K562 (cell line): Measurements from ENCODE around the gene NENF. TPM values are rescaled to one million over a fixed set of nuclear protein-coding genes. Genes with fewer than 3 reads are reported as not detected.
A peak's percentile ranks its signal among the peaks of the same experiment; 100 is the strongest.

Experiments used
- BRCA1 ChIP-seq, 2 experiments: fragments of 450-650 bp in 1 of 2; sonication (generic) in 1 of 2; formaldehyde crosslinking in 1 of 2; IDR thresholded peaks; 2 replicates each; pipeline versions ENCODE4 v1.5.0 to v1.6.1; 2017 to 2020; ENCODE audit warnings: mild to moderate bottlenecking in 1 of 2, missing genetic modification reagents in 1 of 2
- DDX20 ChIP-seq: fragments of 450-650 bp; IDR thresholded peaks from 2 replicates; pipeline ENCODE4 v1.6.1; 2016; ENCODE audit warnings: missing genetic modification characterization, low read depth, mild to moderate bottlenecking, missing compliant biosample characterization, moderate library complexity
- EZH2 ChIP-seq: IDR thresholded peaks from 2 replicates; pipeline ENCODE4 v1.6.1; 2012; ENCODE audit warnings: low read depth, mild to moderate bottlenecking, inconsistent platforms, low read length, borderline replicate concordance
- KAT8 ChIP-seq: fragments of 450-650 bp; IDR thresholded peaks from 2 replicates; pipeline ENCODE4 v1.6.1; 2016; ENCODE audit warnings: low read depth, mild to moderate bottlenecking
- MTA2 ChIP-seq: fragments of 450-650 bp; IDR thresholded peaks from 2 replicates; pipeline ENCODE4 v1.6.1; 2016; ENCODE audit warnings: low read depth
- MXD1 ChIP-seq: fragments of 250-450 bp; sonication (Bioruptor Pico); IDR thresholded peaks from 2 replicates; pipeline ENCODE4 v1.8.0; 2021; ENCODE audit warnings: borderline replicate concordance, mild to moderate bottlenecking, moderate library complexity; ENCODE audit not compliant: poor library complexity, severe bottlenecking
- PML ChIP-seq: IDR thresholded peaks from 2 replicates; pipeline ENCODE4 v1.6.1; 2012; ENCODE audit warnings: low read length, inconsistent platforms
- PPARD ChIP-seq: fragments of 250-450 bp; sonication (Bioruptor Pico); IDR thresholded peaks from 2 replicates; pipeline ENCODE4 v1.8.0; 2022; ENCODE audit warnings: inconsistent platforms, mild to moderate bottlenecking, moderate library complexity
- RBM25 ChIP-seq: fragments of 200-400 bp; formaldehyde crosslinking; IDR thresholded peaks from 2 replicates; pipeline ENCODE4 v1.6.1; 2018; ENCODE audit warnings: low read length, low read depth, moderate library complexity; ENCODE audit not compliant: severe bottlenecking
- STAT5A ChIP-seq: IDR thresholded peaks from 2 replicates; pipeline ENCODE4 v1.6.1; 2012; ENCODE audit warnings: low read length, inconsistent platforms, borderline replicate concordance
- TAF7 ChIP-seq: fragments of 450-650 bp; IDR thresholded peaks from 2 replicates; pipeline ENCODE4 v1.6.1; 2016; ENCODE audit warnings: missing genetic modification characterization, missing compliant biosample characterization
- TARDBP ChIP-seq: fragments of 450-650 bp; IDR thresholded peaks from 2 replicates; pipeline ENCODE4 v1.6.1; 2016
- YY1 ChIP-seq, 3 experiments: IDR thresholded peaks; 2 replicates each; pipeline ENCODE4 v1.6.1; 2011; ENCODE audit warnings: low read length in 2 of 3, mild to moderate bottlenecking in 2 of 3, moderate library complexity in 2 of 3, borderline replicate concordance in 1 of 3, control low read depth in 1 of 3, low read depth in 1 of 3; ENCODE audit not compliant: insufficient read depth in 3 of 3, insufficient replicate concordance in 2 of 3, control insufficient read depth in 1 of 3, insufficient read length in 1 of 3; ENCODE audit errors: extremely low read depth in 1 of 3
- ZNF12 ChIP-seq: sonication (generic); formaldehyde crosslinking; IDR thresholded peaks from 2 replicates; pipeline ENCODE4 v1.4.0; 2020; ENCODE audit warnings: mild to moderate bottlenecking, missing genetic modification reagents
- polyA plus RNA-seq, 8 experiments: library from polyadenylated mRNA; depleted of rRNA in 4 of 8; stranded (reverse) in 5 of 8; unstranded in 3 of 8; fragments of >200 nt; fragmentation: Nextera tagmentation in 2 of 8; fragmentation: Illumina TruSeq in 1 of 8; extraction: Ambion mirVana in 2 of 8; extraction: Trizol in 1 of 8; gene quantifications; 2 replicates each; pipeline versions ENCODE4 v1.2.1 to v1.2.3, GENCODE V29; 2011 to 2014; ENCODE audit warnings: inconsistent platforms in 1 of 8, missing spikeins in 1 of 8
- total RNA-seq, 7 experiments: library from RNA; depleted of rRNA in 6 of 7; stranded (reverse); fragments of >200 nt in 6 of 7; fragmentation: Illumina TruSeq in 2 of 7; extraction: Trizol in 2 of 7; gene quantifications; 2 replicates each; pipeline versions ENCODE4 v1.2.1 to v1.2.3, GENCODE V29; 2011 to 2021; ENCODE audit warnings: low replicate concordance in 1 of 7
- TF ChIP-seq, protein P1 (sequence below), 2 experiments: fragments of 450-650 bp; IDR thresholded peaks; 2 replicates each; pipeline ENCODE4 v1.6.1; 2016
- TF ChIP-seq, protein P2 (sequence below): fragments of 450-650 bp; IDR thresholded peaks from 2 replicates; pipeline ENCODE4 v1.7.1; 2018; ENCODE audit warnings: mild to moderate bottlenecking, low read depth; ENCODE audit not compliant: partially characterized antibody

The NENF gene
- total and polyA plus RNA-seq, 9 of the 15 experiments (the other 6 are each of a cell fraction or from before 2014, with no cell fraction given), result 6.1 to 100 (median 72.8) TPM

- TF ChIP-seq BRCA1 (IDR thresholded peaks at IDR 0.05) (no peak), BRCA1 (CRISPR knock-in tag; IDR thresholded peaks at IDR 0.05) (no peak), EZH2 (no peak), PPARD (CRISPR knock-in tag) (no peak), ZNF12 (no peak), KAT8 (no peak), RBM25 (no peak), DDX20 (tag) (no peak), YY1 (IDR thresholded peaks at IDR 0.05; ENCODE audit: borderline replicate concordance in 1 of 3, control insufficient read depth in 1 of 3, extremely low read depth in 1 of 3, insufficient read depth in 3 of 3, insufficient read length in 1 of 3, insufficient replicate concordance in 2 of 3, low read depth in 1 of 3, low read length in 2 of 3) (no peak), MTA2 (no peak), TARDBP (no peak), STAT5A (no peak), PML (no peak), MXD1 (CRISPR knock-in tag) (no peak), TAF7 (tag) (peak; percentile 55; the same call in 1 of the 2 replicates)
- TF ChIP-seq, protein P1, sequence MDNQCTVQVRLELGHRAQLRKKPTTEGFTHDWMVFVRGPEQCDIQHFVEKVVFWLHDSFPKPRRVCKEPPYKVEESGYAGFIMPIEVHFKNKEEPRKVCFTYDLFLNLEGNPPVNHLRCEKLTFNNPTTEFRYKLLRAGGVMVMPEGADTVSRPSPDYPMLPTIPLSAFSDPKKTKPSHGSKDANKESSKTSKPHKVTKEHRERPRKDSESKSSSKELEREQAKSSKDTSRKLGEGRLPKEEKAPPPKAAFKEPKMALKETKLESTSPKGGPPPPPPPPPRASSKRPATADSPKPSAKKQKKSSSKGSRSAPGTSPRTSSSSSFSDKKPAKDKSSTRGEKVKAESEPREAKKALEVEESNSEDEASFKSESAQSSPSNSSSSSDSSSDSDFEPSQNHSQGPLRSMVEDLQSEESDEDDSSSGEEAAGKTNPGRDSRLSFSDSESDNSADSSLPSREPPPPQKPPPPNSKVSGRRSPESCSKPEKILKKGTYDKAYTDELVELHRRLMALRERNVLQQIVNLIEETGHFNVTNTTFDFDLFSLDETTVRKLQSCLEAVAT (IDR thresholded peaks at IDR 0.05), result 0 out of 4 replicates have a peak, but pooled peaks of 1 of the 2 experiments have one; percentile 29
- TF ChIP-seq, protein P2, sequence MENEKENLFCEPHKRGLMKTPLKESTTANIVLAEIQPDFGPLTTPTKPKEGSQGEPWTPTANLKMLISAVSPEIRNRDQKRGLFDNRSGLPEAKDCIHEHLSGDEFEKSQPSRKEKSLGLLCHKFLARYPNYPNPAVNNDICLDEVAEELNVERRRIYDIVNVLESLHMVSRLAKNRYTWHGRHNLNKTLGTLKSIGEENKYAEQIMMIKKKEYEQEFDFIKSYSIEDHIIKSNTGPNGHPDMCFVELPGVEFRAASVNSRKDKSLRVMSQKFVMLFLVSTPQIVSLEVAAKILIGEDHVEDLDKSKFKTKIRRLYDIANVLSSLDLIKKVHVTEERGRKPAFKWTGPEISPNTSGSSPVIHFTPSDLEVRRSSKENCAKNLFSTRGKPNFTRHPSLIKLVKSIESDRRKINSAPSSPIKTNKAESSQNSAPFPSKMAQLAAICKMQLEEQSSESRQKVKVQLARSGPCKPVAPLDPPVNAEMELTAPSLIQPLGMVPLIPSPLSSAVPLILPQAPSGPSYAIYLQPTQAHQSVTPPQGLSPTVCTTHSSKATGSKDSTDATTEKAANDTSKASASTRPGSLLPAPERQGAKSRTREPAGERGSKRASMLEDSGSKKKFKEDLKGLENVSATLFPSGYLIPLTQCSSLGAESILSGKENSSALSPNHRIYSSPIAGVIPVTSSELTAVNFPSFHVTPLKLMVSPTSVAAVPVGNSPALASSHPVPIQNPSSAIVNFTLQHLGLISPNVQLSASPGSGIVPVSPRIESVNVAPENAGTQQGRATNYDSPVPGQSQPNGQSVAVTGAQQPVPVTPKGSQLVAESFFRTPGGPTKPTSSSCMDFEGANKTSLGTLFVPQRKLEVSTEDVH, result no peak
Observed at GRCh38 chr1:212415107-212415841, 17.4 kb upstream of the NENF start (continued).
